HepG2 (cell line): ENCODE results near the gene VKORC1. TPM values are rescaled to one million over a fixed set of nuclear protein-coding genes. Genes with fewer than 3 reads are reported as not detected.
A peak's percentile ranks its signal among the peaks of the same experiment; 100 is the strongest.

ENCODE experiments used
- ATF1 ChIP-seq: IDR thresholded peaks from 2 replicates; pipeline ENCODE4 v1.6.1; 2016; ENCODE audit warnings: mild to moderate bottlenecking, control low read depth
- BRCA1 ChIP-seq: sonication (generic); formaldehyde crosslinking; IDR thresholded peaks from 2 replicates; pipeline ENCODE4 v1.4.0; 2020; ENCODE audit warnings: missing genetic modification reagents
- DNMT3B ChIP-seq: conservative IDR thresholded peaks from 2 replicates; pipeline ENCODE4 v1.6.1; 2016; ENCODE audit warnings: missing biosample characterization, control low read depth
- GATA4 ChIP-seq: sonication (generic); IDR thresholded peaks from 2 replicates; pipeline ENCODE4 v1.6.1; 2016; ENCODE audit warnings: antibody characterized with exemption, low read depth, borderline replicate concordance
- HDAC2 ChIP-seq: sonication (generic); formaldehyde crosslinking; IDR thresholded peaks from 2 replicates; pipeline ENCODE4 v1.4.0; 2020; ENCODE audit warnings: missing genetic modification reagents
- HNRNPK ChIP-seq: fragments of 200-400 bp; formaldehyde crosslinking; IDR thresholded peaks from 2 replicates; pipeline ENCODE4 v1.6.1; 2018; ENCODE audit warnings: low read length, low read depth, moderate library complexity, mild to moderate bottlenecking; ENCODE audit not compliant: poor library complexity, severe bottlenecking
- KAT8 ChIP-seq: IDR thresholded peaks from 2 replicates; pipeline ENCODE4 v1.6.1; 2016; ENCODE audit warnings: missing genetic modification reagents, missing compliant biosample characterization
- KLF16 ChIP-seq, 2 experiments: sonication (generic) in 1 of 2; formaldehyde crosslinking in 1 of 2; IDR thresholded peaks; 2 replicates each; pipeline versions ENCODE4 v1.6.1 to v1.8.0; 2016 to 2023; ENCODE audit warnings: missing genetic modification reagents in 2 of 2, missing compliant biosample characterization in 1 of 2
- MAZ ChIP-seq, 2 experiments: sonication (generic) in 1 of 2; formaldehyde crosslinking in 1 of 2; IDR thresholded peaks; 2 replicates each; pipeline versions ENCODE4 v1.5.0 to v1.6.1; 2012 to 2020; ENCODE audit warnings: low read depth in 2 of 2, mild to moderate bottlenecking in 2 of 2, borderline replicate concordance in 1 of 2, improper control_type of control experiment in 1 of 2, low read length in 1 of 2, missing genetic modification reagents in 1 of 2, moderate library complexity in 1 of 2
- POLR2AphosphoS2 ChIP-seq: IDR thresholded peaks from 2 replicates; pipeline ENCODE4 v1.6.1; 2011; ENCODE audit warnings: low read depth, low read length, improper control_type of control experiment
- POLR2G ChIP-seq: fragments of 200-400 bp; formaldehyde crosslinking; IDR thresholded peaks from 2 replicates; pipeline ENCODE4 v1.6.1; 2018; ENCODE audit warnings: mild to moderate bottlenecking, low read depth, low read length, moderate library complexity
- PRMT3 ChIP-seq: sonication (generic); formaldehyde crosslinking; IDR thresholded peaks from 2 replicates; pipeline ENCODE4 v1.8.1; 2022; ENCODE audit warnings: low read depth, mild to moderate bottlenecking, moderate library complexity, missing genetic modification reagents, borderline replicate concordance
- SIX4 ChIP-seq: sonication (generic); formaldehyde crosslinking; IDR thresholded peaks from 2 replicates; pipeline ENCODE4 v1.4.0; 2020; ENCODE audit warnings: missing genetic modification reagents
- SRSF1 ChIP-seq: fragments of 200-400 bp; formaldehyde crosslinking; optimal IDR thresholded peaks from 2 replicates; pipeline ENCODE3; 2017; ENCODE audit warnings: mild to moderate bottlenecking, low read depth, low read length, moderate library complexity
- TEAD2 ChIP-seq: sonication (generic); formaldehyde crosslinking; IDR thresholded peaks from 2 replicates; pipeline ENCODE4 v1.9.0; 2021; ENCODE audit warnings: missing genetic modification reagents
- ZFP37 ChIP-seq: sonication (generic); formaldehyde crosslinking; IDR thresholded peaks from 2 replicates; pipeline ENCODE4 v1.4.0; 2020; ENCODE audit warnings: missing genetic modification reagents, borderline replicate concordance
- ZNF577 ChIP-seq: sonication (generic); formaldehyde crosslinking; IDR thresholded peaks from 2 replicates; pipeline ENCODE4 v1.4.0; 2020; ENCODE audit warnings: mild to moderate bottlenecking, low read depth, missing genetic modification reagents, borderline replicate concordance
- ZNF7 ChIP-seq: IDR thresholded peaks from 2 replicates; pipeline ENCODE4 v1.6.1; 2016; ENCODE audit warnings: missing biosample characterization, missing genetic modification reagents
- ZNF776 ChIP-seq: sonication (generic); formaldehyde crosslinking; IDR thresholded peaks from 2 replicates; pipeline ENCODE4 v1.4.0; 2020; ENCODE audit warnings: mild to moderate bottlenecking, missing genetic modification reagents
- polyA plus RNA-seq, 8 experiments: library from polyadenylated mRNA; depleted of rRNA in 3 of 8; stranded (reverse) in 7 of 8; unstranded in 1 of 8; fragments of >200 nt; fragmentation: Illumina TruSeq in 4 of 8; extraction: Trizol in 4 of 8; gene quantifications; 2 replicates each; pipeline versions ENCODE4 v1.2.1 to v1.2.3, GENCODE V29; 2011 to 2016; ENCODE audit warnings: low read depth in 4 of 8, missing spikeins in 1 of 8, mixed read lengths in 1 of 8; ENCODE audit not compliant: insufficient read depth in 1 of 8
- total RNA-seq, 5 experiments: library from RNA; depleted of rRNA; stranded (reverse); fragments of >200 nt; fragmentation: Illumina TruSeq; extraction: Trizol; gene quantifications; 2 replicates each; pipeline ENCODE4 v1.2.3, GENCODE V29; 2016; ENCODE audit warnings: low read depth in 1 of 5
- TF ChIP-seq, protein P1 (sequence below): sonication (generic); formaldehyde crosslinking; IDR thresholded peaks from 2 replicates; pipeline ENCODE4 v1.4.0; 2020; ENCODE audit warnings: missing genetic modification reagents
- TF ChIP-seq, protein P2 (sequence below): sonication (generic); formaldehyde crosslinking; IDR thresholded peaks from 2 replicates; pipeline ENCODE4 v1.4.0; 2020; ENCODE audit warnings: missing genetic modification reagents

Gene VKORC1
- total and polyA plus RNA-seq, 2 of the 13 experiments (the other 11 are each of a cell fraction or from before 2014, with no cell fraction given), result 141 to 615 TPM

DNA sequence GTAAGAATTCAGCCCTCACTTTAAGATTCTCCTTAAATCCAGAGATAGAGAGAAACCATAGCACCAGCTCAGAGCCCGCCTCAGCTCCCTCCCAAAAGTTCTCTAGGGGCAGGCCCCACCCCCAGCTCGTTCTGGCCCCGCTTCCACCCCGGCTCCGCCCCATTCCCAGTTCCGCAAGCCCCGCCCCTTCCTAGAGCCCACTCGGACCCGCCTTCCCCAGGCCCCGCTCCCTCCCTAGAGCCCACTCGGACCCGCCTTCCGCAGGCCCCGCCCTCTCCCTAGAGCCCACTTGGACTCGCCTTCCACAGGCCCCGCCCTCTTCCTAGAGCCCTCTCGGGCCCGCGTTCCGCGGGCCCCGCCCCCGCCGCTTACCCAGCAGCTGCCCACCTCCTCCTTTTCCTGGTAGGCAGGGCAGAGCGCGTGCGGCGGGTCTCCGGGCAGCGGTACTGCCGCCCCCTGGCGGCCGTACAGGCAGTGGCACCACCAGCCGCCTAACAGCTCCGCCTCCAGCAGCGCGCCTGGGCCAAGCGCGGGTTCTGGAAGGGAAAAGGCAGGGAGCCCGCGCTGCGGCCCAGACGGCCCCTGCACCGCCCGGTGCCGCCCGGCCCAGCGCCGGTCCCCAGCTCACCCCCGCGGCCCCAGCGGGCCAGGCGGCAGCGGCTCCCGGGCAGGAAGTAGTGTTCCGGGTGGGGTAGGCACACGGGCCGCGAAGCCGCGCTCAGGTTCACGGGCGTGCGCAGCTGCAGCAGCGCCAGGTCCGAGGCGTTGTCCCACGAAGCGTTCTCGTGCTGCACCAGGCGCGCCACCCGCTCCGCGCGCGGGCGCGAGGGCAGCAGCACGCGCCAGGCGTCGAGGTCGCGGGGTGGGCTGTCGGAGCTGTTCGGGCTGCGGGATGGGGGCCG, 47.8 kb upstream of the VKORC1 start (continued):
- TF ChIP-seq POLR2G (peak; percentile 74; the same call in 1 of the 2 replicates), TEAD2 (CRISPR knock-in tag) (no peak), ZNF776 (CRISPR knock-in tag) (no peak; the same call in 1 of the 2 replicates), DNMT3B (CRISPR knock-in tag) (no peak), ATF1 (no peak), KAT8 (peak; percentile 89), MAZ (IDR thresholded peaks at IDR 0.05; ENCODE audit: borderline replicate concordance, low read depth, low read length) (peak; percentile 92), MAZ (CRISPR knock-in tag; IDR thresholded peaks at IDR 0.05; ENCODE audit: low read depth) (peak; percentile 96), ZNF7 (no peak), SIX4 (CRISPR knock-in tag) (no peak), HDAC2 (peak; percentile 78), GATA4 (no peak), ZNF577 (no peak), HNRNPK (peak; percentile 92), PRMT3 (CRISPR knock-in tag) (no peak), BRCA1 (CRISPR knock-in tag) (no peak), ZFP37 (CRISPR knock-in tag) (no peak), POLR2AphosphoS2 (no peak), SRSF1 (no peak), KLF16 (CRISPR knock-in tag; IDR thresholded peaks at IDR 0.05) (peak in 1 of 2 experiments; percentile 86; a peak in 2 of 4 replicates)
- TF ChIP-seq, protein P1, sequence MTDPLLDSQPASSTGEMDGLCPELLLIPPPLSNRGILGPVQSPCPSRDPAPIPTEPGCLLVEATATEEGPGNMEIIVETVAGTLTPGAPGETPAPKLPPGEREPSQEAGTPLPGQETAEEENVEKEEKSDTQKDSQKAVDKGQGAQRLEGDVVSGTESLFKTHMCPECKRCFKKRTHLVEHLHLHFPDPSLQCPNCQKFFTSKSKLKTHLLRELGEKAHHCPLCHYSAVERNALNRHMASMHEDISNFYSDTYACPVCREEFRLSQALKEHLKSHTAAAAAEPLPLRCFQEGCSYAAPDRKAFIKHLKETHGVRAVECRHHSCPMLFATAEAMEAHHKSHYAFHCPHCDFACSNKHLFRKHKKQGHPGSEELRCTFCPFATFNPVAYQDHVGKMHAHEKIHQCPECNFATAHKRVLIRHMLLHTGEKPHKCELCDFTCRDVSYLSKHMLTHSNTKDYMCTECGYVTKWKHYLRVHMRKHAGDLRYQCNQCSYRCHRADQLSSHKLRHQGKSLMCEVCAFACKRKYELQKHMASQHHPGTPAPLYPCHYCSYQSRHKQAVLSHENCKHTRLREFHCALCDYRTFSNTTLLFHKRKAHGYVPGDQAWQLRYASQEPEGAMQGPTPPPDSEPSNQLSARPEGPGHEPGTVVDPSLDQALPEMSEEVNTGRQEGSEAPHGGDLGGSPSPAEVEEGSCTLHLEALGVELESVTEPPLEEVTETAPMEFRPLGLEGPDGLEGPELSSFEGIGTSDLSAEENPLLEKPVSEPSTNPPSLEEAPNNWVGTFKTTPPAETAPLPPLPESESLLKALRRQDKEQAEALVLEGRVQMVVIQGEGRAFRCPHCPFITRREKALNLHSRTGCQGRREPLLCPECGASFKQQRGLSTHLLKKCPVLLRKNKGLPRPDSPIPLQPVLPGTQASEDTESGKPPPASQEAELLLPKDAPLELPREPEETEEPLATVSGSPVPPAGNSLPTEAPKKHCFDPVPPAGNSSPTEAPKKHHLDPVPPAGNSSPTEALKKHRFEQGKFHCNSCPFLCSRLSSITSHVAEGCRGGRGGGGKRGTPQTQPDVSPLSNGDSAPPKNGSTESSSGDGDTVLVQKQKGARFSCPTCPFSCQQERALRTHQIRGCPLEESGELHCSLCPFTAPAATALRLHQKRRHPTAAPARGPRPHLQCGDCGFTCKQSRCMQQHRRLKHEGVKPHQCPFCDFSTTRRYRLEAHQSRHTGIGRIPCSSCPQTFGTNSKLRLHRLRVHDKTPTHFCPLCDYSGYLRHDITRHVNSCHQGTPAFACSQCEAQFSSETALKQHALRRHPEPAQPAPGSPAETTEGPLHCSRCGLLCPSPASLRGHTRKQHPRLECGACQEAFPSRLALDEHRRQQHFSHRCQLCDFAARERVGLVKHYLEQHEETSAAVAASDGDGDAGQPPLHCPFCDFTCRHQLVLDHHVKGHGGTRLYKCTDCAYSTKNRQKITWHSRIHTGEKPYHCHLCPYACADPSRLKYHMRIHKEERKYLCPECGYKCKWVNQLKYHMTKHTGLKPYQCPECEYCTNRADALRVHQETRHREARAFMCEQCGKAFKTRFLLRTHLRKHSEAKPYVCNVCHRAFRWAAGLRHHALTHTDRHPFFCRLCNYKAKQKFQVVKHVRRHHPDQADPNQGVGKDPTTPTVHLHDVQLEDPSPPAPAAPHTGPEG (CRISPR knock-in tag), result no peak; the same call in 1 of the 2 replicates
- TF ChIP-seq, protein P2, sequence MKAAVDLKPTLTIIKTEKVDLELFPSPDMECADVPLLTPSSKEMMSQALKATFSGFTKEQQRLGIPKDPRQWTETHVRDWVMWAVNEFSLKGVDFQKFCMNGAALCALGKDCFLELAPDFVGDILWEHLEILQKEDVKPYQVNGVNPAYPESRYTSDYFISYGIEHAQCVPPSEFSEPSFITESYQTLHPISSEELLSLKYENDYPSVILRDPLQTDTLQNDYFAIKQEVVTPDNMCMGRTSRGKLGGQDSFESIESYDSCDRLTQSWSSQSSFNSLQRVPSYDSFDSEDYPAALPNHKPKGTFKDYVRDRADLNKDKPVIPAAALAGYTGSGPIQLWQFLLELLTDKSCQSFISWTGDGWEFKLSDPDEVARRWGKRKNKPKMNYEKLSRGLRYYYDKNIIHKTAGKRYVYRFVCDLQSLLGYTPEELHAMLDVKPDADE (CRISPR knock-in tag), result no peak
